ENCODE data around the gene PLA1A. TPM values are rescaled to one million over a fixed set of nuclear protein-coding genes. Genes with fewer than 3 reads are reported as not detected.

The PLA1A gene
- polyA plus RNA-seq, 3 donors: 7.4 to 9.0 (median 8.5) TPM

- no peak for DNase-seq (ENCODE audit: low read depth in 3 of 3, low spot score in 2 of 3)
Measured at GRCh38 chr3:119636249-119636648, 38.6 kb downstream of the PLA1A start.

GRCh38 chr3:119636891-119637611, 39.4 kb downstream of the PLA1A start:
- no peak for DNase-seq (ENCODE audit: low read depth in 3 of 3, low spot score in 2 of 3)

- no peak for DNase-seq (ENCODE audit: low read depth in 3 of 3, low spot score in 2 of 3)
Measured at GRCh38 chr3:119637679-119638477, 40.2 kb downstream of the PLA1A start.

GRCh38 chr3:119639494-119640350, 42.0 kb downstream of the PLA1A start:
- no peak for DNase-seq (ENCODE audit: low read depth in 3 of 3, low spot score in 2 of 3)

- DNase-seq (ENCODE audit: low read depth in 3 of 3, low spot score in 2 of 3): no peak
Measured at GRCh38 chr3:119641416-119641815, 43.7 kb downstream of the PLA1A start.

- no peak for DNase-seq (ENCODE audit: low read depth in 3 of 3, low spot score in 2 of 3)
Measured at GRCh38 chr3:119642746-119643473, 45.2 kb downstream of the PLA1A start.

- DNase-seq (ENCODE audit: low read depth in 3 of 3, low spot score in 2 of 3): no peak
Measured at GRCh38 chr3:119643528-119643927, 45.8 kb downstream of the PLA1A start.

GRCh38 chr3:119644481-119644880, 46.8 kb downstream of the PLA1A start:
- DNase-seq (ENCODE audit: low read depth in 3 of 3, low spot score in 2 of 3): no peak

GRCh38 chr3:119645813-119646212, 48.1 kb downstream of the PLA1A start:
- no peak for DNase-seq (ENCODE audit: low read depth in 3 of 3, low spot score in 2 of 3)

- DNase-seq (ENCODE audit: low read depth in 3 of 3, low spot score in 2 of 3): peak in 1 of 3 donors; percentile 32
Measured at GRCh38 chr3:119647171-119647570, 49.5 kb downstream of the PLA1A start.

- no peak for DNase-seq (ENCODE audit: low read depth in 3 of 3, low spot score in 2 of 3)
Measured at GRCh38 chr3:119647843-119648575, 50.3 kb downstream of the PLA1A start.

- no peak for DNase-seq (ENCODE audit: low read depth in 3 of 3, low spot score in 2 of 3)
Measured at GRCh38 chr3:119649761-119650160, 52.1 kb downstream of the PLA1A start.

- no peak for DNase-seq (ENCODE audit: low read depth in 3 of 3, low spot score in 2 of 3)
Measured at GRCh38 chr3:119652306-119653033, 54.8 kb downstream of the PLA1A start.

GRCh38 chr3:119653876-119654275, 56.2 kb downstream of the PLA1A start:
- no peak for DNase-seq (ENCODE audit: low read depth in 3 of 3, low spot score in 2 of 3)

- DNase-seq (ENCODE audit: low read depth in 3 of 3, low spot score in 2 of 3): no peak
Measured at GRCh38 chr3:119657887-119658702, 60.4 kb downstream of the PLA1A start.

GRCh38 chr3:119658994-119659393, 61.3 kb downstream of the PLA1A start:
- DNase-seq (ENCODE audit: low read depth in 3 of 3, low spot score in 2 of 3): no peak

- no peak for DNase-seq (ENCODE audit: low read depth in 3 of 3, low spot score in 2 of 3)
Measured at GRCh38 chr3:119659606-119660291, 62.1 kb downstream of the PLA1A start.

All from right renal cortex interstitium (tissue), 3 donors.